ENCODE results near the gene MRPS17.
"Not testable (repeated sequence)": the region's sequence is repeated elsewhere in the genome, so short reads cannot be mapped to it uniquely, and the experiment has no call there.

Gene MRPS17

GRCh38 chr7:55951637-55952351, at the start of gene MRPS17:
Gene MRPS17, plus strand, starts transcription at chr7:55951877. Its CDS starts 1,319 bp downstream, at chr7:55953196.
- peak; percentile 91 to 96 for DNase-seq

DNA sequence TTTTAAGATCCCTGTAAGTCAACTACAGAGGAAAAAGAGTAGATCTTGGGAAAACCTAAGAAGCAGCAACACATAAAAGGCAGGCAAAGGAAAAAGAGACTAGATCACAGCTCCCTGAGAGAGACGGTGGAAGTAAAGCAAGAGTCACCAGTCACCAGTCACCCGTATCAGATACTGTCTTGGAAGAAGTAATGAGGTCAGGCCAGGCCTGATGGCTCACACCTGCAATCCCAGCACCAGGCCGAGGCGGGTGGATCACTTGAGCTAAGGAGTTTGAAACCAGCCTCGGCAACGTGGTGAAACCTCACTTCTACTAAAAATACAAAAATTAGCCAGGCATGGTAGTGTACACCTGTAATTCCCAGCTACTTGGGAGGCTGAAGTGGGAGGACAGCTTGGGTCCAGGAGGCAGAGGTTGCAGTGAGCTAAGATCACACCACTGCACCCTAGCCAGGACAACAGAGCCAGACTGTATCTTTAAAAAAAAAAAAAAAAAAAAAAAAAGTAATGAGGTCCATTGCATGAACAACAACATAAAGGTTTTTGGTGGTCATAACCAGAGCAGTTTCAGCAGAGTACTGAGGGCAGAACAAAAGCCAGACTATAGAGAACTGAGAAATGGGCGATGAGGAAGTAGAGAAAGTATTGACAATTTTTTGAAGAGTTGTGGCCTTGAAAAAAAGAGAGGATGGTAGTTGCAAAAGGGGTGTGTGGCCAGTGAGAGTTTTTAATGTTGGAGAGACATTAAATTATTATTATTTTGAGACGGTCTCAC, 47.5 kb upstream of the MRPS17 start:
- no peak for DNase-seq

DNA sequence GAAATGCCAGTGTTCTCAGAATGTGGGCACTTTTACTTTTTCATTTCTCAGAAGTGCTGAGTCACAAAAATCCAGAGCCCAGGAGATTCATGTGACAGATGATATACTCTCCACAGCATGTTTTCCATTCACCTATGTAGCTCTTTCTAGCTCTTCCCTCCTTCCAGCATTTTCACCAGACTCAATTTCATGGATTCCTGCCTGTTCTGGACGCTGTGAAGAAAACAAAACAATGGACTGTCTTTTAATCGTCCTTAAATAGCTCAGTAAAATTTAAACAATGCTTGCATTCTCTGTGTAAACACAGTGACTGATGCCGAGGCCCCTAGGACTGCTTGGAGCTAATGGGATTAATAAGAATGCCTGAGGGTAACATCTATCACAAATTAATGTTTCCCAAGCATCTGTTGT, 38.9 kb upstream of the MRPS17 start:
- DNase-seq = no peak

DNA sequence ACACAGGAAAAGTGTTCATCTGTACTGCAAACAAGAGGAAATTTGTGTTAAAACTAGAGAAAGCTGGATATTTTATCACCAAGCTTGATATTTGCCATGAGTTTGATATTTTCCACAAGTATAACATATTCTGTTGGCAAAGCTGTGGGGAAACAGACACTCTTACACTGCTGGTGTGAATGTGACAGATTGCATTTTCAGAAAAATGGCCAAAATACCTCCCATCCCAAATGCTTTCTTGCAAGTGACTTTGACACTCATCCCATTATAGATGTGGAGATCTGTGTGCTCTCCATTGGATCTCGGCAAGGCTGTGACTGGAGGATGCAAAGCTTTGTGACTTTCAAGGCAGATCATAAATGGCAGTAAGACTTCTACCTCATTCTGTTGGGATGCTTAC, 33.9 kb upstream of the MRPS17 start:
- no peak for DNase-seq

GRCh38 chr7:55928006-55928767, 23.5 kb upstream of the MRPS17 start:
- no peak for DNase-seq

DNA sequence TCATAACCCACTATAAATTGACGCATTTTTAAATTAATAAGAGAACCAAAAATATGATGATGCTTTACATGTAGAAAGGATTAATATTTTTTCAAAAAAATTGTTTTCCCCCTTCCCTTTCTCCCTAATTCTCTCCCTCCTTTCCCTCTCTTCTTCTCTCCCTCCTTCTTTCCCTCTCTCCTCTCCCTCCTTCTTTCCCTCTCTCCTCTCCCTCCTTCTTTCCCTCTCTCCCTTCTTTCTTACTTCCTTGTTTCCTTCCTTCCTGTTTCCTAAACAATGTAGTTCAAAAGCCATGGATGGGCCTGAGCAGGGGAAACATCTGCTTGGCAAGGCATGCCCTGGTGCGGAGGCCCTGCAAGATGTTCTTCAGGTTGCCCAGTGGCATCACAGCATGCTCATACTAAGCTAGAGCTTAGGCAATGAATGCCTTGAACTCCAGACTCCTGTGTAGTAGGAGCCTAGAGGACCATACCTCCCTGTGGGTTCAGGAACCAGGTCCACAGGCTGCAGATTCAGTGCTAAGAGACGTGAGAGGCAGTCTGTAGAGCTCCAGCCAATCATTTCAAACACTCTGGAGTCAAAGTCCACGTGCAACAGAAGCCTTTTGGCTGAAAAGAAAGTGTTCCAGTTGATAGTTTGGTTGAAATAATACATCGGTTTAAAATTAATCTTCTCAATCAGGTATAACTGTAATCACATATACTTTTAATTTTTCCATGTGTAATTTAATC, 20.1 kb upstream of the MRPS17 start:
- DNase-seq = no peak

DNA sequence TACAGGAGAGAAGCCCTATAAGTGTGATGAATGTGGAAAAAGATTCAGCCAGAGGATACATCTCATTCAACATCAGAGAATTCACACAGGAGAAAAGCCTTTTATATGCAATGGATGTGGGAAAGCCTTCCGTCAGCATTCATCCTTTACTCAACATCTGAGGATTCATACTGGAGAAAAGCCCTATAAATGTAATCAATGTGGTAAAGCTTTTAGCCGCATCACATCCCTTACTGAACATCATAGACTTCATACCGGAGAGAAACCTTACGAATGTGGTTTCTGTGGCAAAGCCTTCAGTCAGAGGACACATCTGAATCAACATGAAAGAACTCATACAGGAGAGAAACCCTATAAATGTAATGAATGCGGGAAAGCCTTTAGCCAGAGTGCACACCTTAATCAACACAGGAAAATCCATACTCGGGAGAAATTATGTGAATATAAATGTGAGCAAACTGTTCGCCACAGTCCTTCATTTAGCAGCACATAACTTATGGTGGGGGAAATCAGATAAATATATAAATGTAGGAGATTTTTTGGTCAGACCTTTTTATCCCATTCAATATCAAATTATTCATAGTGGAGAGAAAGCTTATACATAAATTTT, 12.1 kb upstream of the MRPS17 start:
- DNase-seq = no peak

GRCh38 chr7:55946545-55946944, 5.1 kb upstream of the MRPS17 start:
- DNase-seq = no peak

DNA sequence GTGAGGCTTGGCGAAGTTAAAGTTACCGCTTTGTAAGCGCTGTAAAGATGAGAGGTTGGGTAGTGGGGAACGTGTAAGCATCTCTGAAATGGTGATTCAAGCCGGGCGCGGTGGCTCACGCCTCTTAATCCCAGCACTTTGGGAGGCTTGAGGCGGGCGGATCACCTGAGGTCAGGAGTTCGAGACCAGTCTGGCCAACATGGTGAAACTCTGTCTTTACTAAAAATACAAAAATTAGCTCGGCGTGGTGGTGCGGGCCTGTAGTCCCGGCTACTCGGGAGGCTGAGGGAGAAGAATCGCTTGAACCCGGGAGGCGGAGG, 635 bp downstream of the MRPS17 start:
- DNase-seq = not testable (repeated sequence)

GRCh38 chr7:55953707-55954475, 2.2 kb downstream of the MRPS17 start:
- no peak for DNase-seq

DNA sequence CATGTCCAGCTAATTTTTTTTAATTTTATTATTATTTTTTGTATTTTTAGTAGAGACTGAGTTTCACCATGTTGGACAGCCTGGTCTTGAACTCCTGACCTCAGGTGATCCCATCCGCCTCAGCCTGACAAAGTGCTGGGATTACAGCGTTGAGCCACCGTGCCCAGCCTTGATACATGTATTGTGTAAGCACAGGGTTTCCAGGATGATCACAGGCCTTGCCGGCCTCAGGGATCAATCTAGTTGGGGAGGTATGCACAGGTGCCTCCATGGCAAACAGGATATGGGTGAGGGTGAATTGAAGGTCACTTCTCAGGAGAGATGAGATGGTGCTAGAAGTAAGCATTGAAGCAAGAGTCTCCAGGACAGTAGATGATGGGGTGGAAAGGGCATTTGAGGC, 5.5 kb downstream of the MRPS17 start:
- no peak for DNase-seq

GRCh38 chr7:55962014-55962413, 10.3 kb downstream of the MRPS17 start:
- DNase-seq = no peak

- no peak for DNase-seq
Observed at GRCh38 chr7:55963584-55964168, 12.0 kb downstream of the MRPS17 start.

DNA sequence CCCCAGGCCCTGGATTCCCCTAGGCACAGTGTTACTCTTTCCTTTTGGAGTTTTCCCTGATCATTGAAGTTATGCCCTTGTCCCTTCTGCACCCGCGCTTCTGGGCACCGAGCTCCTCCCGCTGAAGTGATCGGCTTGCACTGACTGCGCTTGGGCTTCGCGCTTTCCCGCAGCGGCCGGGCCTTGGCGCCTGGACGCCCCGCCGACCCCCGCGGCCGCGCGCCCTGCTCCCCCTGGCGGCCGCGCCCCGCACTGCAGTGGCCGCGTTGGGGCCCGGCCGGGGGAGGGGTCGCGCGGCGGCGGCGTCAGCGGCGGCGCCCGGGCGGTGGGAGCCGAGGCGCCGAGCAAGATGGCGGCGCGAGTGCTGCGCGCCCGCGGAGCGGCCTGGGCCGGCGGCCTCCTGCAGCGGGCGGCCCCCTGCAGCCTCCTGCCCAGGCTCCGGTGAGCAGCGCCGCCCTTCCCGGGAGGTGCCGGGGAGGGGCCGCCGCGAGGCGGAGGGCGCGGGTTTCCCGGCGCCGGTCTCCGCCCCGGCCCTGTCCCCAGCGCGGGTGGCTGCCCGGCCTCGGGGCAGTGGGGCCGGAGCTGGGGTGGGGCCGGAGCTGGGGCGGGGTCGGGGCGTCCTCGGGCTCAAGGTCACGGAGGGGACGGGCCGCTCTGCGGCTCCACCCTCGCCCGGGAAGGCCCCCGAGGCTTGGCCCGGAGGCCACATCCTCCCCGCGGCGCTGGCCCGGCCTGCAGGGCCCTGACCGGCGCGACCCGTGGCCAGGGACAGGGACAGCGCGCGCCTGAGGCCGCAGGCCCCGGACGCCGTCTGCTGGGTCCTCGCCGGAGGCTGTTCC, 12.8 kb downstream of the MRPS17 start, which contains the start of gene NIPSNAP2:
Gene NIPSNAP2 (plus strand): TSS at position 325 of the 839 bp plus-strand sequence. CDS start 25 bp downstream, at position 350.
- DNase-seq = peak; percentile 69 to 82

DNA sequence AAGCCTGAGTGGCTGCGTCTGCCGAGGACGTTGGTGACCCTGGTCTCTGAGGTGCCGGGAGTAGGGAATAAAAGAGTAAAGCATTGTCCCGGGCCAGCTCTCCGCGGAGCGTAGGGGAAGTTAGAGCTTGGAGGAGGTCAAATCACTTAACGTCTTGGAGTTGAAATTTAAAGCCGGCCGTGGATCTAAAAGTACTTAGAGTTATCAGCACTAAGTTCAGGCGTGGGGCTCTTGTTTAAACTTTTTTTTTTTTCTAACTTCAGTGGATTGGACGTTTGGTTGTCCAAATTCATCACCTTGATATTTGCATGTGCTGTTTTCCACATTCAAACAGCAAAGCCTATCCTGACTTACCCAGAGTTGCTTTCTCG, 13.4 kb downstream of the MRPS17 start:
- DNase-seq = no peak

DNA sequence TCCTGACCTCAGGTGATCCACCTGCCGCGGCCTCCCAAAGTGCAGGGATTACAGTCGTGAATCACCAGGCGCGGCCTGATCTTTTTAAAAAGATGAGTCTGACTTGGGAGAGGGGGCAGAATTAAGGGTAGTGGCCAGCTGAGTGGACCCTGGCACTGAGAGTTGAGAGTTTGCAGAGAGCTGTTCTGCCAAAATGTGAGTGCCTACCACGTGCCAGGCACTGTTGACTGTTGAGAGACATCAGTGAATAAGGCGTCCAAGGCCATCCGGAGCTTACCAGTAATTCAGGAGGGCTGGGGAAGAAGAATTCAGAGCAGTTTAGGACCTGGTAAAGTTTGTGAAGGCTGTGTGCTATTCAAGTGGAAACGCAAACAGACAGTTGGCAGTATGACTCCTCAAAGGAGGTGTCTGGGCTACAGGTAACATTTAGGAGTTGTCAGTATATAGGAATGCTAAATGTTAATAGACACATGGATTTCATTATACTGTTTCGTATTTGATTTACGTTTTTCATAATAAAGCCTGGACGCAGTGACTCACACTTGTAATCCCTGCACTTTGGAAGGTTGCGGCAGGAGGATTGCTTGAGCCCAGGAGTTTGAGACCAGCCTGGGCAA, 14.2 kb downstream of the MRPS17 start:
- DNase-seq = peak in 1 of 2 experiments; percentile 27

DNA sequence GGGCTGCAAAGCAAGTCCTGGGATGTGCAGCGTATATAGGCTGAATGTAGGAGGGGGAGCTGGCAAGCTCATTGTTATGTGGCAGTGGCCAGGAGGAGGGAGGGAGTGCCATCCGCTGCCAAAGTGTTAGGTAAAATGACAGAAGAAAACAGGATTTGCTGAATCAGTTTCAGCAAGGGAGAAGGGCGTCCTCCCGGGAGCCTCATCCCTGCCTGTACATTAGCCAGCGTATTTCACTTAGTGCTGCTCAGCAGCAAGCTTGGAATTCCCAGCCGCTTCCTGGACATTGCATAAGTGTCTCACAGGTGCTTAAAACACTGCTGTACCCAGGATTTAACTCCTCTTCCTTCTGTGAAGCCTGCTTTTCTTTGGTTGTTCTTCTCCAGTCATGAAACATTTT, 15.2 kb downstream of the MRPS17 start:
- DNase-seq = no peak

DNA sequence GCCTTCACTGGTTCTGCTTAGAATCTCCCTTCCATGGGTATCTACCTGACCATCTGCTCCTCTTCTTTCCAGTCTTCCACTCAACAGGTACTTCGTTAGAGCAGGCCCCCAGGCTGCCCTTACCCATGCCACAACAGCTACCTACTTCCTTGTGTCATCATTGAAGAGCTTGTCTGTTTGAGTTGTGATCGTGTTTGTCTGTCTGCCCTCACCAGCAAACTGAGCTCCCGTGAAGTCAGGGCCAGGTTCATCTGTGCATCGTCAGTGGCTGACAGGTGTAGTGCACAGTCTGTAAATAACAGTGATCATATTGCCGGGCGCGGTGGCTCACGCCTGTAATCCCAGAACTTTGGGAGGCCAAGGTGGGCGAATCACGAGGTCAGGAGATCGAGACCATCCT, 17.7 kb downstream of the MRPS17 start:
- peak; percentile 35 to 62 for DNase-seq

DNA sequence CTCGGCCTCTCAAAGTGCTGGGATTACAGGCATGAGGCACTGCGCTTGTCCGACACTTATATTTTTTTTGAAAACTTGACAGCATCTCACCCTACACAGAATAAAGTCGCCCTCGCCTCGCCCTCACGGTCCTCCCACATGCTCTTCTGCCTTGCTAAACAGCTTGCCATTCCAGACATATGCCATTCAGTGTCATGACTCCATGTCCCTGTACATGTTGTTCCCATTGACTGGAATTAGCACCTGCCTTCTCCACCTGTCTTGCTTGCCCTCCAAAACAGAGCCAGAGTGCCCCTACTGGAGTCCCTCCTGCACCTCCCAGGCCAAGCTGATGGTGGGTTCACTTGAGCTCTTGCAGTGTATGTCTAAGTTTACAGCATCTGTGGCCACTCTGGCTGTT, 18.9 kb downstream of the MRPS17 start:
- peak in 1 of 2 experiments; percentile 21 for DNase-seq

DNA sequence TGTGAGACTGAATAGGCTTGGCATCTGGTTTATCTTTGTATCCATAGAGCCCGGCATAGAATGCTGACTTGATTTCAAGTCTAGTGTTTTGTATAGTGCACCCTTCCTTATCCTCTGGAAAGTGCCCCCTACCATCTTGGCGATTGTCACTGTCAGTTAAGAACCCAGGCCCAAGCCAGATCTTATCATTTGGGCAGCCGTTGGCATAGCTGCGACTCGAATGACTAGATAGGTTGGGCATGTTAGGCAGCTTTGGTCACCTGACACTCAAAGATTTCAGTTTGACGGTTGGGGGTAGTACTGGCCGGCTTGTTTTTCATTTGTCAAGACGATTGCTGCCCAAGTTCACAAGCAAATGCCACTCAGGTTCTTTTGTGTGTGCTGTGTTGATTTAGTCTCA, 19.3 kb downstream of the MRPS17 start:
- peak in 1 of 2 experiments; percentile 11 for DNase-seq

All from SHP77 (cell line).